Left ventricle myocardium inferior (tissue), 1 donor: ENCODE data around the gene KRT85. TPM values are rescaled to one million over a fixed set of nuclear protein-coding genes. Genes with fewer than 3 reads are reported as not detected.
"Not testable (repeated sequence)": the region's sequence is repeated elsewhere in the genome, so short reads cannot be mapped to it uniquely, and the experiment has no call there.

ENCODE experiments used
- DNase-seq: peaks from one replicate; pipeline ENCODE4 v3.0.0-alpha.2; 2020
- H3K27ac ChIP-seq: fragments of 200-600 bp; replicated peaks from 2 replicates; pipeline ENCODE4 v1.8.0; 2021
- H3K27me3 ChIP-seq: fragments of 200-600 bp; 2 replicates; pipeline ENCODE4 v1.8.0; 2021; ENCODE audit warnings: low read depth
- H3K36me3 ChIP-seq: fragments of 200-600 bp; 2 replicates; pipeline ENCODE4 v1.8.0; 2021
- H3K4me1 ChIP-seq: fragments of 200-600 bp; 2 replicates; pipeline ENCODE4 v1.8.0; 2021
- H3K4me3 ChIP-seq: fragments of 200-600 bp; 2 replicates; pipeline ENCODE4 v1.8.0; 2021; ENCODE audit warnings: mild to moderate bottlenecking, moderate library complexity
- H3K9me3 ChIP-seq: fragments of 200-600 bp; replicated peaks from 2 replicates; pipeline ENCODE4 v1.8.0; 2021
- intact Hi-C: fragments of 100-400 bp; cut with micrococcal nuclease; formaldehyde crosslinking; loops from one replicate; pipeline ENCODE4 v1.11.0; 2022
- total RNA-seq: library from RNA; stranded (reverse); fragmentation: NEBNext Ultra II Directional; extraction: Animal tissue kit (Norgen Biotek cat#: 25700); gene quantifications from one replicate; pipeline ENCODE4 v1.2.1, GENCODE V29; 2021
- TF ChIP-seq, protein P1 (sequence below): fragments of 200-600 bp; IDR thresholded peaks from 2 replicates; pipeline ENCODE4 v1.8.0; 2021; ENCODE audit warnings: antibody characterized with exemption, mild to moderate bottlenecking, borderline replicate concordance
- donor health status: DM: no; HTN: yes; CAD: no; lungs with severe emphysema.

Gene KRT85
- total RNA-seq, 1 donor from 2014 or later = not detected

DNA sequence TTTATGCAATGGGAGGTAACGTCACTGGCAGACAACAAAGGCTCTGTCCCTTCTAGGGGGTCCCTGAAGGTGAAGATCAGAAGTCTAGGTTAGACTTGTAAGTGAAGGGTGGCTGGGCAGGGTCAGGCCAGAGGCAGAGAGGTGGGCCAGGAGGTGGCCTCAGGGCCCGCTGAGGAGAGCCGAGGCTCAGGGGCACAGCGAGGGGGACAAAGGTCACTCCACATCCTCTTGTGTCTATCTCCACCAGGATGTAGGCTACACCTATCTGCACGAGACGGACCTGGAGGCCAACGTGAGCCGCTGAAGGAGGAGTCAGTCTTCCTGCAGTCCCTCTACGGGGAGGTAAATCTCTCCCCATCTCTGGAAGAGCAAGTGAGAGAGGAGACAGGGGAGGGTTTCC lies 20.3 kb downstream of the KRT85 start:
- H3K4me1 ChIP-seq = peaks cover 27% of the 10 kb centered on the region
- TF ChIP-seq, protein P1, sequence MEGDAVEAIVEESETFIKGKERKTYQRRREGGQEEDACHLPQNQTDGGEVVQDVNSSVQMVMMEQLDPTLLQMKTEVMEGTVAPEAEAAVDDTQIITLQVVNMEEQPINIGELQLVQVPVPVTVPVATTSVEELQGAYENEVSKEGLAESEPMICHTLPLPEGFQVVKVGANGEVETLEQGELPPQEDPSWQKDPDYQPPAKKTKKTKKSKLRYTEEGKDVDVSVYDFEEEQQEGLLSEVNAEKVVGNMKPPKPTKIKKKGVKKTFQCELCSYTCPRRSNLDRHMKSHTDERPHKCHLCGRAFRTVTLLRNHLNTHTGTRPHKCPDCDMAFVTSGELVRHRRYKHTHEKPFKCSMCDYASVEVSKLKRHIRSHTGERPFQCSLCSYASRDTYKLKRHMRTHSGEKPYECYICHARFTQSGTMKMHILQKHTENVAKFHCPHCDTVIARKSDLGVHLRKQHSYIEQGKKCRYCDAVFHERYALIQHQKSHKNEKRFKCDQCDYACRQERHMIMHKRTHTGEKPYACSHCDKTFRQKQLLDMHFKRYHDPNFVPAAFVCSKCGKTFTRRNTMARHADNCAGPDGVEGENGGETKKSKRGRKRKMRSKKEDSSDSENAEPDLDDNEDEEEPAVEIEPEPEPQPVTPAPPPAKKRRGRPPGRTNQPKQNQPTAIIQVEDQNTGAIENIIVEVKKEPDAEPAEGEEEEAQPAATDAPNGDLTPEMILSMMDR = no peak
- no peaks in the 10 kb centered on the region for H3K36me3 ChIP-seq
- peaks cover 14% of the 10 kb centered on the region for H3K9me3 ChIP-seq
- intact Hi-C loops = no loop called here
- H3K27ac ChIP-seq = no peak overlapping the region
- peaks cover 32% of the 10 kb centered on the region for H3K27me3 ChIP-seq
- DNase-seq = no peak
- H3K4me3 ChIP-seq = no peak overlapping the region

DNA sequence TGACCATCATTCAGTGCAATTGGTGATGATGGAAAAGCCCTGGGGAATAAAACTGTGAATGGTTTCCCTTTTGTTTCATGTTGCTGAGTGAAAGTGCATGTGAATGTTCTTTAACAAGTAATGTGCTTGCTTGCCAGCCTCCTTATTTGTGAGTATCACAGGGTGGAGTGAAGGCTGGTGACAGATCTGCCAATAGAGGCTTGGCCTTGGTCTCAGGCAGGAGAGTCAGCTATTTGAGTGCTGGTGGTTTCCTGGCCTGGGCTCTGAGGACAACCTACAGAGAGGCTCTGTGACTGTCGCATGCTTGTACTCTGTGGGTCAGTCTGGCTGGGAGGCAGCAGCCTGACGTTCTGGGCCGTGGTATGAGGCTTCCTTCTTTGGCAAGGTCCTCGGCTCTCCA lies 20.7 kb downstream of the KRT85 start:
- H3K36me3 ChIP-seq = no peaks in the 10 kb centered on the region
- H3K4me1 ChIP-seq = peaks cover 22% of the 10 kb centered on the region
- DNase-seq = no peak
- H3K4me3 ChIP-seq = no peak overlapping the region
- no peak overlapping the region for H3K27ac ChIP-seq
- TF ChIP-seq, protein P1 = no peak
- H3K27me3 ChIP-seq = peaks cover 33% of the 10 kb centered on the region
- intact Hi-C loops = no loop called here
- peaks cover 14% of the 10 kb centered on the region for H3K9me3 ChIP-seq

GRCh38 chr12:52345041-52345440 lies 22.2 kb downstream of the KRT85 start:
- Histone ChIP-seq H3K9me3 (peaks cover 14% of the 10 kb centered on the region), H3K27me3 (peaks cover 30% of the 10 kb centered on the region), H3K4me1 (peaks cover 19% of the 10 kb centered on the region)
- DNase-seq, H3K27ac ChIP-seq, intact Hi-C loops, H3K36me3 ChIP-seq, H3K4me3 ChIP-seq: not testable (repeated sequence)

- peaks cover 19% of the 10 kb centered on the region for H3K4me1 ChIP-seq
- H3K4me3 ChIP-seq = no peak overlapping the region
- H3K27ac ChIP-seq = no peak overlapping the region
- DNase-seq = no peak
- H3K27me3 ChIP-seq = peaks cover 28% of the 10 kb centered on the region
- intact Hi-C loops = no loop called here
- peaks cover 14% of the 10 kb centered on the region for H3K9me3 ChIP-seq
- TF ChIP-seq, protein P1 = no peak
- no peaks in the 10 kb centered on the region for H3K36me3 ChIP-seq
These were observed 23.2 kb downstream of the KRT85 start for GRCh38 chr12:52344111-52344510.

GRCh38 chr12:52343550-52343949 lies 23.7 kb downstream of the KRT85 start:
- Histone ChIP-seq H3K9me3 (peaks cover 14% of the 10 kb centered on the region), H3K4me3 (no peak overlapping the region), H3K36me3 (no peaks in the 10 kb centered on the region), H3K27ac (no peak overlapping the region), H3K4me1 (peaks cover 19% of the 10 kb centered on the region), H3K27me3 (peaks cover 32% of the 10 kb centered on the region)
- TF ChIP-seq, protein P1 = no peak
- DNase-seq = no peak
- intact Hi-C loops = no loop called here

DNA sequence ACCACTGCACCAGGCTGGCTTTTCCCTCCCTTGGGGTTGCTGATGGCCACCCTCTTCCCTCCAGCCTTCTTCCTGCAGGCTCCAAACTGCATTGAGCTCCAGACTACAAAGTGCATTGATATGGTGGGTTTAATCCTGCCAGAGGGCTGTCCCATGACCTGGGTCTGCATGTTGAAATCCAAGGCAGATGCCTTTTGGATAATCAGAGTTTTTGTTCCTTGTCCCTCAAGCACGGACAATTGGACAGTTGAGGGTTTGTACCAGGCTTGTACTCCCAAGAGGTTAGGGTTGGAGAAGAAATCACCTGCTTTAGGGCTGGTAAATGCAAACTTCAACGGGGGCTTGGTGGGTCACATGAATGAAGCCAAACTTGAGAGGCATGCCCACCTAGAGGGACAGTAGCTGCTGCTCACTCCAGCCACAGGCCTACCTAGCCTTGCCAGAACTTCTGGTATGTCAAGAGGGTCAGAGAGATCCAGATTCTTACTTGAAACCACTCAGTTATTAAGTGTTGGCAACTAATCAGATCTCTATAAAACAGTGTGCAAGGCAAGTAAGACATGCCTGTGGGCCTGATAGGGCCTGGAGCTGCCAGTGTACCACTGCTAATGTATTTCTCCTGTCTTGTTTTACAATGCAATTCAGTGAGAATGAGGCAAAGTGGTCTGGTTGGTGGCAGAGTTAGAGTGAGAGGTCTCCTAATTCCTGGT lies 24.3 kb downstream of the KRT85 start:
- TF ChIP-seq, protein P1 = no peak
- Histone ChIP-seq H3K4me3 (no peak overlapping the region), H3K27me3 (peaks cover 36% of the 10 kb centered on the region), H3K4me1 (peaks cover 15% of the 10 kb centered on the region), H3K9me3 (peaks cover 14% of the 10 kb centered on the region), H3K27ac (no peak overlapping the region), H3K36me3 (no peaks in the 10 kb centered on the region)
- DNase-seq = no peak
- intact Hi-C loops = no loop called here
